ENCODE data around the gene DPH2. TPM values are rescaled to one million over a fixed set of nuclear protein-coding genes. Genes with fewer than 3 reads are reported as not detected.

The DPH2 gene
- total and polyA plus RNA-seq, 2 of the 8 experiments (the other 6 are each of a cell fraction or from before 2014, with no cell fraction given) = 64.9 to 92.1 TPM

DNA sequence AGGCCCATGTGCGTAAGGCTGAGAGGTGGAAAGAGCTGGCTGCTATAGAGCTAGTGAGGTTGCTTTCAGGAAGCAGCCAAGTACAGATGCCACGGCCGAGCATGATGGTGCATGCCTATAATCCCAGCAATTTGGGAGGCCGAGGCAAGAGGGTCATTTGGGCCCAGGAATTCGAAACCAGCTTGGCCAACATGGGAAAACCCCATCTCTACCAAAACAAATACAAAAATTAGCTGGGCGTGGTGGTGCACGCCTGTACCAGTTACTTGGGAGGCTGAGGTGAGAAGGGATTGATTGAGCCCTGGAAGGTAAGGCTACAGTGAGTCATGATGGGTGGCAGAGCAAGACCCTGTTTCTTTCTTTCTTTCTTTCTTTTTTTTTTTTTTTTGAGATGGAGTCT lies 24.3 kb downstream of the DPH2 start:
- Histone ChIP-seq H2AFZ (ENCODE audit: low read length) (no peak overlapping the region), H3K4ac (replicated peaks; ENCODE audit: insufficient read length, low read depth, low read length) (no peak overlapping the region), H2AK5ac (ENCODE audit: low read depth, low read length) (no peak overlapping the region), H2BK5ac (ENCODE audit: low read depth, low read length) (no peak overlapping the region), H2BK12ac (ENCODE audit: low read depth, low read length) (no peak overlapping the region), H4K91ac (replicated peaks; ENCODE audit: insufficient read length, low read length) (no peak overlapping the region), H3K23ac (ENCODE audit: insufficient read length) (no peak overlapping the region), H3K79me2 (ENCODE audit: control insufficient read depth in 1 of 2, insufficient read depth in 2 of 2, low read length in 2 of 2) (no peaks in the 10 kb centered on the region), H4K5ac (ENCODE audit: insufficient read length, low read depth, low read length) (no peak overlapping the region), H3K27ac (ENCODE audit: low read depth, low read length) (no peak overlapping the region), H3K18ac (ENCODE audit: extremely low read depth, low read length) (no peak overlapping the region), H3K36me3 (ENCODE audit: control insufficient read depth in 2 of 4, insufficient read depth in 4 of 4, low read length in 3 of 4) (no peaks in the 10 kb centered on the region; a peak in 1 of 8 replicates), H3K4me2 (ENCODE audit: insufficient read depth in 1 of 2, low read depth in 2 of 2, low read length in 2 of 2) (no peak overlapping the region), H2BK20ac (ENCODE audit: low read length) (no peak overlapping the region), H3K14ac (ENCODE audit: insufficient read length) (no peak overlapping the region), H3K79me1 (ENCODE audit: low read depth, low read length) (no peaks in the 10 kb centered on the region), H4K20me1 (replicated peaks in 1 of 2; ENCODE audit: control insufficient read depth in 1 of 2, insufficient read depth in 2 of 2, low read length in 2 of 2) (peaks cover 2% of the 10 kb centered on the region in 2 experiments), H4K8ac (ENCODE audit: extremely low read depth, insufficient read depth, low read length) (no peak overlapping the region), H3K9ac (replicated peaks in 1 of 4; ENCODE audit: extremely low read depth in 1 of 4, low read depth in 3 of 4, low read length in 3 of 4) (no peak overlapping the region), H3K23me2 (ENCODE audit: low read depth, low read length) (peaks cover 12% of the 10 kb centered on the region; the same call in 1 of the 2 replicates), H2BK15ac (ENCODE audit: low read length) (no peak overlapping the region), H3K56ac (replicated peaks; ENCODE audit: insufficient read length, low read depth, low read length) (no peak overlapping the region), H3K27me3 (replicated peaks in 1 of 4; ENCODE audit: control insufficient read depth in 3 of 4, extremely low read depth in 1 of 4, insufficient read depth in 3 of 4, low read length in 3 of 4) (no peaks in the 10 kb centered on the region), H3K4me3 (ENCODE audit: extremely low read depth in 1 of 4, insufficient read depth in 2 of 4, low read depth in 3 of 4, low read length in 4 of 4) (no peak overlapping the region), H3K9me3 (ENCODE audit: insufficient read depth in 2 of 2, low read depth in 1 of 2, low read length in 1 of 2) (no peaks in the 10 kb centered on the region), H2BK120ac (replicated peaks; ENCODE audit: low read depth, low read length) (no peak overlapping the region), H3K4me1 (replicated peaks in 1 of 4; ENCODE audit: control insufficient read depth in 3 of 4, insufficient read depth in 4 of 4, low read length in 3 of 4) (peaks cover 0 to 5% (median 4%) of the 10 kb centered on the region in 4 experiments; a peak in 5 of 7 replicates)
- DNase-seq (ENCODE audit: low read depth in 1 of 2, low spot score in 2 of 2) = no peak
- POLR2A ChIA-PET (ENCODE audit: partially characterized antibody) = interaction anchor here (0.9 to 13.6 kb wide), 6 partner anchors 10 to 42 kb away, joined by 3 to 189 read pairs (median 6); partner anchors contain the start of genes ATP6V0B, B4GALT2, DPH2 and SLC6A9
- CTCF ChIA-PET (ENCODE audit: partially characterized antibody) = interaction anchor here (0.6 to 21.8 kb wide), 15 partner anchors 9 to 280 kb away, joined by 3 to 478 read pairs (median 4); partner anchors contain the start of gene SLC6A9
- 85% methylated on average over 7 of the region's 7 CpGs; no CpG with 5 or more reads in 1 of the 2 experiments for WGBS, 2 experiments (ENCODE audit: extremely low coverage in 1 of 2, insufficient coverage in 1 of 2, insufficient read length in 1 of 2, insufficient replicate concordance in 2 of 2, low coverage in 1 of 2, low lambda C conversion rate in 2 of 2, missing lambda C conversion rate in 1 of 2)
- no peak for FAIRE-seq
- no peak for TF ChIP-seq CREB1 (IDR thresholded peaks at IDR 0.05)
- TF ChIP-seq CEBPB (IDR thresholded peaks at IDR 0.05; ENCODE audit: low read depth, low read length) = no peak
- TF ChIP-seq GABPA (IDR thresholded peaks at IDR 0.05; ENCODE audit: borderline replicate concordance, insufficient read depth, low read length) = no peak
- TF ChIP-seq EGR1 (IDR thresholded peaks at IDR 0.05; ENCODE audit: borderline replicate concordance, low read depth, low read length) = no peak
- TF ChIP-seq KDM1A (IDR thresholded peaks at IDR 0.05; ENCODE audit: borderline replicate concordance, low read length) = no peak
- no peak for TF ChIP-seq EP300 (IDR thresholded peaks at IDR 0.05; ENCODE audit: borderline replicate concordance in 1 of 2, low read depth in 2 of 2, low read length in 2 of 2)
- no peak for TF ChIP-seq RXRA (IDR thresholded peaks at IDR 0.05; ENCODE audit: insufficient read depth, low read depth, low read length)

Data from H1 (cell line).